Keratinocyte (primary cell): Measurements from ENCODE around the gene TTPAL.

Experiments used
- CTCF ChIP-seq, 3 experiments: IDR thresholded peaks in 1 of 3; conservative IDR thresholded peaks in 1 of 3; optimal IDR thresholded peaks in 1 of 3; 2 replicates in 2 of 3; 3 replicates in 1 of 3; pipeline versions ENCODE3 to v1.5.1; 2011; ENCODE audit warnings: low read length in 3 of 3, mild to moderate bottlenecking in 3 of 3, moderate library complexity in 2 of 3, control low read depth in 1 of 3, inconsistent platforms in 1 of 3; ENCODE audit not compliant: insufficient read depth in 2 of 3; ENCODE audit errors: extremely low read depth in 1 of 3
- EZH2 ChIP-seq: IDR thresholded peaks from one replicate; pipeline ENCODE4 v1.6.1; 2012; ENCODE audit warnings: inconsistent platforms, mild to moderate bottlenecking, low read length, moderate library complexity

GRCh38 chr20:44447827-44448419 lies 27.8 kb upstream of the TTPAL start:
- TF ChIP-seq CTCF (optimal IDR thresholded peaks at IDR 0.05 in 1 of 3, IDR thresholded peaks at IDR 0.05 in 1 of 3, conservative IDR thresholded peaks at IDR 0.05 in 1 of 3; ENCODE audit: extremely low read depth in 1 of 3, insufficient read depth in 2 of 3, low read length in 3 of 3) (no peak), EZH2 (no peak)
